Osteocyte (in vitro differentiated cells): ENCODE data around the gene FNDC3B. TPM values are rescaled to one million over a fixed set of nuclear protein-coding genes. Genes with fewer than 3 reads are reported as not detected.
"Not testable (repeated sequence)": the region's sequence is repeated elsewhere in the genome, so short reads cannot be mapped to it uniquely, and the experiment has no call there.

Experiments used
- DNase-seq: peaks from one replicate; pipeline ENCODE4 v3.0.0; 2021; ENCODE audit warnings: mixed read lengths; ENCODE audit not compliant: unreplicated experiment; ENCODE audit errors: extremely low spot score
- H3K27ac Mint-ChIP-seq: one replicate; pipeline ENCODE4 v1.8.0; 2021; ENCODE audit warnings: mild to moderate bottlenecking, mixed read lengths; ENCODE audit not compliant: unreplicated experiment
- H3K27me3 Mint-ChIP-seq: one replicate; pipeline ENCODE4 v1.8.0; 2021; ENCODE audit warnings: mixed read lengths; ENCODE audit not compliant: unreplicated experiment
- H3K36me3 Mint-ChIP-seq: one replicate; pipeline ENCODE4 v1.8.0; 2021; ENCODE audit warnings: mixed read lengths; ENCODE audit not compliant: unreplicated experiment
- H3K4me1 Mint-ChIP-seq: one replicate; pipeline ENCODE4 v1.8.0; 2021; ENCODE audit warnings: mixed read lengths; ENCODE audit not compliant: unreplicated experiment
- H3K4me3 Mint-ChIP-seq: one replicate; pipeline ENCODE4 v1.8.0; 2021; ENCODE audit warnings: mild to moderate bottlenecking, moderate library complexity, mixed read lengths; ENCODE audit not compliant: unreplicated experiment
- H3K9me3 Mint-ChIP-seq: one replicate; pipeline ENCODE4 v1.8.0; 2021; ENCODE audit warnings: mixed read lengths; ENCODE audit not compliant: unreplicated experiment
- total RNA-seq: library from RNA; stranded (reverse); gene quantifications from 2 replicates; pipeline ENCODE4 v1.2.1, GENCODE V29; 2021
- TF ChIP-seq, protein P1 (sequence below): fragments of 200-600 bp; sonication (generic); IDR thresholded peaks from 2 replicates; pipeline ENCODE4 v1.5.0; 2021; ENCODE audit warnings: antibody characterized with exemption, mild to moderate bottlenecking, moderate library complexity

The FNDC3B gene
- total RNA-seq, 1 donor from 2014 or later: 240 TPM

DNA sequence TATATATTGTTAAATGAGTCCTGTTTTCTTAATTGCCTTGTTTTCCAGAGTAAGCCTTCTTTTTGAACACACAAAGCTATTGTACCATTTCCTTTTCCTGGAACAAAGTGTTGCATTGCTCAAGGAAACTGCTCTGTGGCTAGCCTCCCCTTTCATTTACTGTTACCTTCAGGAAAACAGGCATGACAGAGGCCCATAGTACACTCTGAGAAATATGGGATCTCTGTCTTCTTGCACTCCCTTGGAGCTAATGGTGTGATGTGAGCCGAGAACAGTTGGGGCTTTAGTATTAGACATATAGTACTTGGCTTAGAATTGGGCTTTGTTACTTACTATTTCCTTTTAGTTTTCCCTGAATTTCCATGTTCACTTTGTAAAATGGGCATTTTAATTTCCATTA is 215.2 kb downstream of the FNDC3B start:
- Mint-ChIP-seq H3K9me3 (no peaks in the 10 kb centered on the region), H3K4me3 (no peak overlapping the region), H3K27me3 (no peaks in the 10 kb centered on the region), H3K4me1 (peaks cover 47% of the 10 kb centered on the region), H3K36me3 (peaks cover 45% of the 10 kb centered on the region), H3K27ac (no peak overlapping the region)
- DNase-seq: no peak
- TF ChIP-seq, protein P1, sequence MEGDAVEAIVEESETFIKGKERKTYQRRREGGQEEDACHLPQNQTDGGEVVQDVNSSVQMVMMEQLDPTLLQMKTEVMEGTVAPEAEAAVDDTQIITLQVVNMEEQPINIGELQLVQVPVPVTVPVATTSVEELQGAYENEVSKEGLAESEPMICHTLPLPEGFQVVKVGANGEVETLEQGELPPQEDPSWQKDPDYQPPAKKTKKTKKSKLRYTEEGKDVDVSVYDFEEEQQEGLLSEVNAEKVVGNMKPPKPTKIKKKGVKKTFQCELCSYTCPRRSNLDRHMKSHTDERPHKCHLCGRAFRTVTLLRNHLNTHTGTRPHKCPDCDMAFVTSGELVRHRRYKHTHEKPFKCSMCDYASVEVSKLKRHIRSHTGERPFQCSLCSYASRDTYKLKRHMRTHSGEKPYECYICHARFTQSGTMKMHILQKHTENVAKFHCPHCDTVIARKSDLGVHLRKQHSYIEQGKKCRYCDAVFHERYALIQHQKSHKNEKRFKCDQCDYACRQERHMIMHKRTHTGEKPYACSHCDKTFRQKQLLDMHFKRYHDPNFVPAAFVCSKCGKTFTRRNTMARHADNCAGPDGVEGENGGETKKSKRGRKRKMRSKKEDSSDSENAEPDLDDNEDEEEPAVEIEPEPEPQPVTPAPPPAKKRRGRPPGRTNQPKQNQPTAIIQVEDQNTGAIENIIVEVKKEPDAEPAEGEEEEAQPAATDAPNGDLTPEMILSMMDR: no peak

DNA sequence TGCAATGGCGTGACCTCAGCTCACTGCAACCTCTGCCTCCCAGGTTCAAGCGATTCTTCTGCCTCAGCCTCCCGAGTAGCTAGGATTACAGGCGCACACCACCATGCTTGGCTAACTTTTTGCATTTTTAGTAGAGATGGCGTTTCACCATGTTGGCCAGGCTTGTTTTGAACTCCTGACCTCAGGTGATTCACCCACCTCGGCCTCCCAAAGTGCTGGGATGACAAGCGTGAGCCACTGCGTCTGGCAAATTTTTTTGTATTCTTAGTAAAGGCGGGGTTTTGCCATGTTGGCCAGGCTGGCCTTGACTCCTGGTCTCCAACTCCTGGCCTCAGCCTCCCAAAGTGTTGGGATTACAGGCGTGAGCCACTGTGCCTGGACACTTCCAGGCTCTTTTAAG is 215.9 kb downstream of the FNDC3B start:
- not testable (repeated sequence) for H3K27ac Mint-ChIP-seq, DNase-seq, H3K4me3 Mint-ChIP-seq, H3K27me3 Mint-ChIP-seq, H3K9me3 Mint-ChIP-seq
- Mint-ChIP-seq H3K4me1 (peaks cover 47% of the 10 kb centered on the region), H3K36me3 (peaks cover 46% of the 10 kb centered on the region)

DNA sequence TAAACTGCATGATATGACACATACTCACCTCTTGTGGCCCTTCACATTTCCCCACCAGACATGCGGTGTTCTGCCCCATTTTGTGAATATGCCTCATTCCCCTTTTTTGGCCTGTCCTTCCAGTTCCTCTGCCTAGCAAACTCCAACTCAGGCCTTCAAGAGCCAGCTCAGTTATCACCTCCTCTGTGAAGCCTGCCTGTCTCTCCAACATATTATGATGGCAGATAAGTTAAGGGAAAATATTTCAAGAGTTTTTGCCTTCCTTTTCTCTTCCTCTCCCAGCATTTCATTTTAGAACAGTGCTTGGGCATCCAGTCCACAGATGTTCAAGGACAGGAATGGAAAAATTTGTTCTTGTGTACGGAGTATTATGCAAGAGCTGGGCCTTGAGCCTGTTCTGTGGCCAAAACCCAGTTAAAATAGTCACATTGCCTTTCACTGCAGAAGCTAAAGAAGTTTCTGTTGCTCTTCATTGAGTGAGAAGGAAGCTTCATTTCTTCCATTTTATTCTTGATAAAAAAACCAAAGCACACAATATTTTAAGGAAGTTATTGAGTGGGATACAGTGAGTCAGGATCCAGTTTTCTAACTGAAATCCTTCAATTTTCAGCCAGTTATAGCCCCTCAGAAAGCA is 216.8 kb downstream of the FNDC3B start:
- Mint-ChIP-seq H3K27ac (peak overlapping the region; percentile 69), H3K4me1 (peaks cover 50% of the 10 kb centered on the region), H3K9me3 (no peaks in the 10 kb centered on the region), H3K4me3 (no peak overlapping the region), H3K27me3 (no peaks in the 10 kb centered on the region), H3K36me3 (peaks cover 47% of the 10 kb centered on the region)
- TF ChIP-seq, protein P1: no peak
- DNase-seq: no peak

DNA sequence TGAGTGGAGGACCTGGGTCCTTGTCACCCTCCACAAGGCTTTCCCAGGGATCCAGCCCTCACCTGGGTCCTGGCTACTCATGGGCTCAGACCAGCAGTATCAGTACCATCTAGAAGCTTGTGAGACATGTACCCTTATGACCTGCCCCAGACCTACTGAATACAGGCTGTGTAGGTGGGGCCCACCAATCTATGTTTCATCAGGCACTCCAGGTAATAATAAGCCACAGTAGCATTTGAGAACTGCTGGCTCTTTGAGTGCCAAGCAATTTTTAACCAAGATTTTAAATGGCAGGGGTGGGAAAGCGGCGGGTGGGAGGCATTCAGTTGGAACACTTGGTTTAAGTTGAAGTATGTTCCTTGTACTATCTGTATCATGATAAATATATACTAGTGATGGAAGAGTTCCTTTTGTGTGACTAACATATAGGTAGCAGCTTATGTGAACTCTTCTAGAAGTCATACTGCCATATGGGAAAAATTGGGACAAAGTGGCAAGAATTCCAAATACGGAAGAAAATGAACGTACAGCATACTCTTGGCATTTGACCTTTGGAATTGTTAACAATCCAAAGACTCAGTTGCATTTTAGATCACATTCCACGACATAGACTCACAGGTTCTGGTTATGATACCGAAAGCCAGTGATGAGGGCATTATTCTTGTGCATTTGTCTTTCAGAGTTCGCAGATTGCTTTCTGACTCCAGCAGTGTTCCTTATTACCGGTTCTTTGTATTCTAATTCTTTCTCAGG is 218.4 kb downstream of the FNDC3B start:
- H3K27ac Mint-ChIP-seq: peak overlapping the region; percentile 53
- no peak overlapping the region for H3K4me3 Mint-ChIP-seq

DNA sequence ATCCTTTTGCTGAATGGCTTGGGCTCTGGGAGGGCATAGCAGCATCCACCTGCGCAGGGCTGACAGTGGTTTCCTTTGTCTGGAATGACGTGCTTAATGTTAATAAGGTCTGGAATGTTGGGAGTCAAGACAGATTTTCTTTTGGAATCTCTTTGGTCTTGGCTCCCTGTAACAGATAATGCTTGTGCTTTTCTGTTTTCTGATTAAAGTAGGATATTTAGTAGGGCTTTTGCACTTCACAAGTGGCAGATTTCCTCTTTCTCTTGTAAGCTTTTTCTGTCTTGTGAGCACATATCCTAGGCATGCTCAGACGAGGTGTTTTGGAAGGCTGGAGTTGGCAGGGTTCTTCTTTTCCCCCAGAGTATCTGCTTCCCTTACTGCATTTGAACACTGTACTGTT is 219.2 kb downstream of the FNDC3B start:
- H3K36me3 Mint-ChIP-seq: peaks cover 38% of the 10 kb centered on the region
- no peak for DNase-seq
- no peaks in the 10 kb centered on the region for H3K27me3 Mint-ChIP-seq
- peak overlapping the region; percentile 53 for H3K27ac Mint-ChIP-seq
- H3K4me1 Mint-ChIP-seq: peaks cover 61% of the 10 kb centered on the region
- TF ChIP-seq, protein P1: no peak
- H3K4me3 Mint-ChIP-seq: no peak overlapping the region
- no peaks in the 10 kb centered on the region for H3K9me3 Mint-ChIP-seq

More for the DNA sequence above, 218.4 kb downstream of the FNDC3B start:
- H3K27me3 Mint-ChIP-seq: no peaks in the 10 kb centered on the region
- TF ChIP-seq, protein P1: no peak
- H3K36me3 Mint-ChIP-seq: peaks cover 40% of the 10 kb centered on the region
- no peaks in the 10 kb centered on the region for H3K9me3 Mint-ChIP-seq
- H3K4me1 Mint-ChIP-seq: peaks cover 56% of the 10 kb centered on the region
- no peak for DNase-seq
